K562 (cell line): Measurements from ENCODE around the gene CSTB. TPM values are rescaled to one million over a fixed set of nuclear protein-coding genes. Genes with fewer than 3 reads are reported as not detected.

Experiments
- BRD4 ChIP-seq: fragments of 200-600 bp; sonication (generic); IDR thresholded peaks from 2 replicates; pipeline ENCODE4 v1.6.1; 2017; ENCODE audit warnings: inconsistent platforms
- CBFB ChIP-seq: sonication (generic); formaldehyde crosslinking; IDR thresholded peaks from 2 replicates; pipeline ENCODE4 v1.4.0; 2020; ENCODE audit warnings: mild to moderate bottlenecking, missing genetic modification reagents
- ELF2 ChIP-seq: fragments of 250-450 bp; sonication (Bioruptor Pico); IDR thresholded peaks from 2 replicates; pipeline ENCODE4 v1.5.0; 2021; ENCODE audit warnings: mild to moderate bottlenecking
- ESRRA ChIP-seq: fragments of 450-650 bp; IDR thresholded peaks from 2 replicates; pipeline ENCODE4 v1.6.1; 2014; ENCODE audit warnings: low read depth, mild to moderate bottlenecking, moderate library complexity, borderline replicate concordance
- ETV5 ChIP-seq: sonication (generic); formaldehyde crosslinking; IDR thresholded peaks from 2 replicates; pipeline ENCODE4 v1.4.0; 2020; ENCODE audit warnings: low read depth, mild to moderate bottlenecking, missing genetic modification reagents
- ID3 ChIP-seq, 2 experiments: fragments of 250-450 bp in 1 of 2; fragments of 450-650 bp in 1 of 2; sonication (Bioruptor Pico) in 1 of 2; IDR thresholded peaks; 2 replicates each; pipeline versions ENCODE4 v1.6.1 to v1.8.0; 2016 to 2021; ENCODE audit warnings: mild to moderate bottlenecking in 2 of 2, moderate library complexity in 2 of 2, missing compliant biosample characterization in 1 of 2, missing genetic modification characterization in 1 of 2
- KLF1 ChIP-seq: fragments of 450-650 bp; IDR thresholded peaks from 2 replicates; pipeline ENCODE4 v1.6.1; 2016; ENCODE audit warnings: missing genetic modification characterization, missing compliant biosample characterization
- KLF6 ChIP-seq: fragments of 250-450 bp; sonication (Bioruptor Pico); IDR thresholded peaks from 2 replicates; pipeline ENCODE4 v1.4.0; 2020; ENCODE audit warnings: mild to moderate bottlenecking, moderate library complexity, borderline replicate concordance
- NFATC3 ChIP-seq: fragments of 450-650 bp; IDR thresholded peaks from 2 replicates; pipeline ENCODE4 v1.6.1; 2017; ENCODE audit warnings: mild to moderate bottlenecking
- PHF20 ChIP-seq: fragments of 450-650 bp; IDR thresholded peaks from 2 replicates; pipeline ENCODE4 v1.6.1; 2018; ENCODE audit not compliant: partially characterized antibody
- RCOR1 ChIP-seq, 2 experiments: IDR thresholded peaks; 2 replicates each; pipeline ENCODE4 v1.6.1; 2012; ENCODE audit warnings: low read depth in 2 of 2, low read length in 2 of 2, borderline replicate concordance in 1 of 2, improper control_type of control experiment in 1 of 2
- SAP30 ChIP-seq: fragments of 200-600 bp; sonication (generic); IDR thresholded peaks from 2 replicates; pipeline ENCODE4 v1.6.1; 2012; ENCODE audit warnings: borderline replicate concordance, low read depth, mild to moderate bottlenecking, moderate library complexity, low read length, control low read depth, inconsistent platforms; ENCODE audit not compliant: insufficient read depth, poor library complexity, severe bottlenecking
- SP1 ChIP-seq: sonication (generic); formaldehyde crosslinking; IDR thresholded peaks from 2 replicates; pipeline ENCODE4 v1.8.1; 2022; ENCODE audit warnings: mild to moderate bottlenecking, missing genetic modification reagents
- TAF1 ChIP-seq: IDR thresholded peaks from 2 replicates; pipeline ENCODE4 v1.6.1; 2011; ENCODE audit warnings: mild to moderate bottlenecking, low read length, moderate library complexity; ENCODE audit not compliant: insufficient read depth, control insufficient read depth, severe bottlenecking; ENCODE audit errors: extremely low read depth
- ZBTB26 ChIP-seq: fragments of 450-650 bp; formaldehyde crosslinking; IDR thresholded peaks from 2 replicates; pipeline ENCODE4 v1.4.0; 2022; ENCODE audit warnings: missing genetic modification characterization
- ZNF436 ChIP-seq: fragments of 250-450, 450-650 bp; sonication (Bioruptor Pico); formaldehyde crosslinking; IDR thresholded peaks from 2 replicates; pipeline ENCODE4 v1.7.0; 2020; ENCODE audit warnings: mild to moderate bottlenecking
- ZNF584 ChIP-seq: fragments of 200-800 bp; sonication (Bioruptor generic); IDR thresholded peaks from 2 replicates; pipeline ENCODE4 v1.6.1; 2016; ENCODE audit warnings: low read depth, mild to moderate bottlenecking, missing genetic modification characterization, missing compliant biosample characterization
- ZNF75A ChIP-seq: fragments of 450-650 bp; formaldehyde crosslinking; IDR thresholded peaks from 2 replicates; pipeline ENCODE4 v1.4.0; 2020; ENCODE audit warnings: mild to moderate bottlenecking
- ZNF778 ChIP-seq: fragments of 450-650 bp; formaldehyde crosslinking; IDR thresholded peaks from 2 replicates; pipeline ENCODE4 v1.4.0; 2020; ENCODE audit warnings: mild to moderate bottlenecking, moderate library complexity
- polyA plus RNA-seq, 8 experiments: library from polyadenylated mRNA; depleted of rRNA in 4 of 8; stranded (reverse) in 5 of 8; unstranded in 3 of 8; fragments of >200 nt; fragmentation: Nextera tagmentation in 2 of 8; fragmentation: Illumina TruSeq in 1 of 8; extraction: Ambion mirVana in 2 of 8; extraction: Trizol in 1 of 8; gene quantifications; 2 replicates each; pipeline versions ENCODE4 v1.2.1 to v1.2.3, GENCODE V29; 2011 to 2014; ENCODE audit warnings: inconsistent platforms in 1 of 8, missing spikeins in 1 of 8
- total RNA-seq, 7 experiments: library from RNA; depleted of rRNA in 6 of 7; stranded (reverse); fragments of >200 nt in 6 of 7; fragmentation: Illumina TruSeq in 2 of 7; extraction: Trizol in 2 of 7; gene quantifications; 2 replicates each; pipeline versions ENCODE4 v1.2.1 to v1.2.3, GENCODE V29; 2011 to 2021; ENCODE audit warnings: low replicate concordance in 1 of 7
- TF ChIP-seq, protein P1 (sequence below): sonication (generic); formaldehyde crosslinking; IDR thresholded peaks from 2 replicates; pipeline ENCODE4 v1.8.0; 2022; ENCODE audit warnings: missing genetic modification reagents, mild to moderate bottlenecking, borderline replicate concordance

Gene CSTB
- total and polyA plus RNA-seq, 9 of the 15 experiments (the other 6 are each of a cell fraction or from before 2014, with no cell fraction given) = 12.4 to 65.0 (median 31.7) TPM

GRCh38 chr21:43810505-43811261 is 34.6 kb upstream of the CSTB start (continued):
- TF ChIP-seq RCOR1 (IDR thresholded peaks at IDR 0.05; ENCODE audit: borderline replicate concordance in 1 of 2, low read depth in 2 of 2, low read length in 2 of 2) = peak in 1 of 2 experiments; percentile 55; a peak in 1 of 4 replicates
- no peak for TF ChIP-seq ZNF436 (CRISPR knock-in tag)
- no peak for TF ChIP-seq PHF20
- TF ChIP-seq ZNF778 = no peak
- 0 out of 2 replicates have a peak, but pooled peaks have one; percentile 62 for TF ChIP-seq ETV5 (CRISPR knock-in tag)
- TF ChIP-seq KLF6 (CRISPR knock-in tag) = no peak
- no peak for TF ChIP-seq NFATC3
- TF ChIP-seq SAP30 = no peak
- TF ChIP-seq, protein P1, sequence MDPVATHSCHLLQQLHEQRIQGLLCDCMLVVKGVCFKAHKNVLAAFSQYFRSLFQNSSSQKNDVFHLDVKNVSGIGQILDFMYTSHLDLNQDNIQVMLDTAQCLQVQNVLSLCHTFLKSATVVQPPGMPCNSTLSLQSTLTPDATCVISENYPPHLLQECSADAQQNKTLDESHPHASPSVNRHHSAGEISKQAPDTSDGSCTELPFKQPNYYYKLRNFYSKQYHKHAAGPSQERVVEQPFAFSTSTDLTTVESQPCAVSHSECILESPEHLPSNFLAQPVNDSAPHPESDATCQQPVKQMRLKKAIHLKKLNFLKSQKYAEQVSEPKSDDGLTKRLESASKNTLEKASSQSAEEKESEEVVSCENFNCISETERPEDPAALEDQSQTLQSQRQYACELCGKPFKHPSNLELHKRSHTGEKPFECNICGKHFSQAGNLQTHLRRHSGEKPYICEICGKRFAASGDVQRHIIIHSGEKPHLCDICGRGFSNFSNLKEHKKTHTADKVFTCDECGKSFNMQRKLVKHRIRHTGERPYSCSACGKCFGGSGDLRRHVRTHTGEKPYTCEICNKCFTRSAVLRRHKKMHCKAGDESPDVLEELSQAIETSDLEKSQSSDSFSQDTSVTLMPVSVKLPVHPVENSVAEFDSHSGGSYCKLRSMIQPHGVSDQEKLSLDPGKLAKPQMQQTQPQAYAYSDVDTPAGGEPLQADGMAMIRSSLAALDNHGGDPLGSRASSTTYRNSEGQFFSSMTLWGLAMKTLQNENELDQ (CRISPR knock-in tag) = no peak
- no peak for TF ChIP-seq BRD4
- TF ChIP-seq KLF1 (tag) = no peak
- TF ChIP-seq ZNF584 = no peak
- no peak for TF ChIP-seq ZBTB26 (CRISPR knock-in tag)
- no peak for TF ChIP-seq ID3 (CRISPR knock-in tag; IDR thresholded peaks at IDR 0.05)
- peak; percentile 25; the same call in 1 of the 2 replicates for TF ChIP-seq ID3 (tag; IDR thresholded peaks at IDR 0.05)
- TF ChIP-seq TAF1 = no peak
- TF ChIP-seq ZNF75A (CRISPR knock-in tag) = no peak
- peak; percentile 66 for TF ChIP-seq SP1 (CRISPR knock-in tag)
- TF ChIP-seq ELF2 (CRISPR knock-in tag) = no peak
- TF ChIP-seq ESRRA = peak; percentile 68
- TF ChIP-seq CBFB (CRISPR knock-in tag) = 0 out of 2 replicates have a peak, but pooled peaks have one; percentile 67
